T-cell (primary cell): ENCODE measurements around the gene NEGR1. TPM values are rescaled to one million over a fixed set of nuclear protein-coding genes. Genes with fewer than 3 reads are reported as not detected.

Source experiments
- ATAC-seq, 4 experiments: fragments of 200-7000 bp in 3 of 4; fragments of 150-1000 bp in 1 of 4; cut with Tn5 transposase; replicated peaks in 1 of 4; 1 replicate in 3 of 4; 2 replicates in 1 of 4; pipeline ENCODE4 v1.10.0; 2021; ENCODE audit warnings: moderate library complexity in 3 of 4, mild to moderate bottlenecking in 2 of 4, moderate number of reproducible peaks in 1 of 4
- CTCF ChIA-PET, 2 donors: fragments of 300-600 bp; sonication (Branson Sonifier 250); formaldehyde crosslinking; loops; one replicate each; lab custom pipeline; 2022; ENCODE audit warnings: antibody characterized with exemption in 2 of 2; lab: Charles Lee
- POLR2A ChIA-PET, 2 donors: fragments of 300-600 bp; sonication (Branson Sonifier 250); formaldehyde crosslinking; loops; one replicate each; lab custom pipeline; 2022; ENCODE audit warnings: antibody characterized with exemption in 2 of 2; lab: Charles Lee
- DNase-seq, 35 experiments: peaks; one replicate each; pipeline versions ENCODE4 v3.0.0 to v3.0.0-alpha.2; 2013 to 2023
- H3K27ac ChIP-seq: one replicate; pipeline ENCODE4 v1.5.1; 2013; ENCODE audit warnings: low read length
- H3K27me3 ChIP-seq, 2 experiments: replicated peaks in 1 of 2; 1 replicate in 1 of 2; 2 replicates in 1 of 2; pipeline versions ENCODE4 v1.6.1 to v1.7.0; 2013; ENCODE audit warnings: low read length in 1 of 2, mixed read lengths in 1 of 2; ENCODE audit not compliant: control insufficient read depth in 2 of 2, insufficient read depth in 2 of 2; ENCODE audit errors: extremely low read depth in 1 of 2
- H3K36me3 ChIP-seq, 2 donors: 1 replicate in 1 of 2; 2 replicates in 1 of 2; pipeline versions ENCODE4 v1.6.1 to v1.7.0; 2013; ENCODE audit warnings: low read length in 1 of 2; ENCODE audit not compliant: control insufficient read depth in 2 of 2, insufficient read depth in 1 of 2; ENCODE audit errors: extremely low read depth in 1 of 2
- H3K4me1 ChIP-seq, 2 experiments: 1 replicate in 1 of 2; 2 replicates in 1 of 2; pipeline versions ENCODE4 v1.6.1 to v1.7.0; 2013; ENCODE audit warnings: low read length in 2 of 2, mixed read lengths in 1 of 2; ENCODE audit not compliant: insufficient read depth in 2 of 2, control insufficient read depth in 1 of 2; ENCODE audit errors: extremely low read depth in 1 of 2
- H3K4me3 ChIP-seq, 2 donors: 1 replicate in 1 of 2; 2 replicates in 1 of 2; pipeline versions ENCODE4 v1.5.1 to v1.7.0; 2013; ENCODE audit warnings: mild to moderate bottlenecking in 2 of 2, low read length in 1 of 2, moderate library complexity in 1 of 2; ENCODE audit not compliant: control insufficient read depth in 1 of 2; ENCODE audit errors: extremely low read depth in 1 of 2
- H3K9me3 ChIP-seq: 2 replicates; pipeline ENCODE4 v1.7.0; 2013
- H3K27ac Mint-ChIP-seq, 2 donors: one replicate each; pipeline ENCODE4 v1.8.0; 2020 to 2021; ENCODE audit warnings: mild to moderate bottlenecking in 2 of 2, mixed read lengths in 2 of 2
- H3K27me3 Mint-ChIP-seq, 2 donors: one replicate each; pipeline ENCODE4 v1.8.0; 2021 to 2022; ENCODE audit warnings: mixed read lengths in 2 of 2
- H3K36me3 Mint-ChIP-seq: one replicate; pipeline ENCODE4 v1.8.0; 2021; ENCODE audit warnings: mixed read lengths
- H3K4me1 Mint-ChIP-seq, 3 donors: one replicate each; pipeline ENCODE4 v1.8.0; 2020 to 2022; ENCODE audit warnings: mixed read lengths in 3 of 3, mild to moderate bottlenecking in 1 of 3
- H3K4me3 Mint-ChIP-seq, 3 donors: one replicate each; pipeline ENCODE4 v1.8.0; 2020 to 2022; ENCODE audit warnings: mild to moderate bottlenecking in 3 of 3, mixed read lengths in 3 of 3, moderate library complexity in 3 of 3
- H3K9me3 Mint-ChIP-seq, 3 donors: one replicate each; pipeline ENCODE4 v1.8.0; 2020 to 2022; ENCODE audit warnings: mixed read lengths in 3 of 3
- WGBS: methylation state at CpG from one replicate; pipeline ENCODE4 v1.1.5; 2013; ENCODE audit warnings: missing lambda C conversion rate; ENCODE audit not compliant: insufficient coverage; 5-methylcytosine and 5-hydroxymethylcytosine counted together
- total RNA-seq, 35 experiments: library from RNA in 6 of 35; stranded (reverse) in 6 of 35; fragments of 120-200 nt in 1 of 35; gene quantifications; one replicate each; pipeline versions ENCODE4 v1.2.1 to v1.2.4 and lab custom pipeline; 2013 to 2026

Gene NEGR1
- total RNA-seq, 5 donors from 2014 or later (not counting 1 experiment from before 2014, with no cell fraction given): 0.05 to 0.26 (median 0.14) TPM; not detected in 1

- Mint-ChIP-seq H3K27ac (no peak overlapping the region), H3K9me3 (peaks cover 0 to 10% (median 7%) of the 10 kb centered on the region in 3 donors), H3K4me3 (no peak overlapping the region), H3K36me3 (no peaks in the 10 kb centered on the region), H3K27me3 (no peaks in the 10 kb centered on the region), H3K4me1 (no peaks in the 10 kb centered on the region)
- Histone ChIP-seq H3K4me1 (no peaks in the 10 kb centered on the region), H3K36me3 (no peaks in the 10 kb centered on the region), H3K27me3 (no peaks in the 10 kb centered on the region), H3K9me3 (no peaks in the 10 kb centered on the region), H3K4me3 (no peak overlapping the region), H3K27ac (no peak overlapping the region)
- DNase-seq (no peak), ATAC-seq (no peak)
- ChIA-PET CTCF (no interaction called here), POLR2A (no interaction called here)
- WGBS: 83% methylated on average over 1 of the region's 1 CpG
Observed at GRCh38 chr1:71428029-71428428, 854.3 kb downstream of the NEGR1 start.

- Histone ChIP-seq H3K27me3 (no peaks in the 10 kb centered on the region), H3K4me1 (no peaks in the 10 kb centered on the region), H3K4me3 (no peak overlapping the region), H3K36me3 (no peaks in the 10 kb centered on the region), H3K9me3 (no peaks in the 10 kb centered on the region), H3K27ac (no peak overlapping the region)
- Mint-ChIP-seq H3K4me1 (no peaks in the 10 kb centered on the region), H3K9me3 (peaks cover 0 to 7% (median 4%) of the 10 kb centered on the region in 3 donors), H3K27ac (no peak overlapping the region), H3K27me3 (no peaks in the 10 kb centered on the region), H3K36me3 (no peaks in the 10 kb centered on the region), H3K4me3 (no peak overlapping the region)
- ChIA-PET POLR2A (no interaction called here), CTCF (interaction anchor here in 1 of 2 donors (0.6 kb wide), 1 partner anchor 1753 kb away, joined by 3 read pairs; no protein-coding TSS in a partner anchor)
- ATAC-seq: no peak
- 83% methylated on average over 2 of the region's 3 CpGs for WGBS
- no peak for DNase-seq
Observed at GRCh38 chr1:71427066-71427465, 855.3 kb downstream of the NEGR1 start.

GRCh38 chr1:71424536-71424935 lies 857.8 kb downstream of the NEGR1 start:
- no peaks in the 10 kb centered on the region for H3K9me3 ChIP-seq
- Mint-ChIP-seq H3K36me3 (no peaks in the 10 kb centered on the region), H3K4me3 (no peak overlapping the region), H3K9me3 (peaks cover 0 to 3% (median 0%) of the 10 kb centered on the region in 3 donors), H3K27me3 (no peaks in the 10 kb centered on the region), H3K27ac (no peak overlapping the region), H3K4me1 (no peaks in the 10 kb centered on the region)
- H3K27me3 ChIP-seq: no peaks in the 10 kb centered on the region
- H3K27ac ChIP-seq: no peak overlapping the region
- DNase-seq (no peak), ATAC-seq (no peak)
- no peak overlapping the region for H3K4me3 ChIP-seq
- H3K36me3 ChIP-seq: no peaks in the 10 kb centered on the region
- POLR2A ChIA-PET: no interaction called here
- no peaks in the 10 kb centered on the region for H3K4me1 ChIP-seq
- CTCF ChIA-PET: no interaction called here

DNA sequence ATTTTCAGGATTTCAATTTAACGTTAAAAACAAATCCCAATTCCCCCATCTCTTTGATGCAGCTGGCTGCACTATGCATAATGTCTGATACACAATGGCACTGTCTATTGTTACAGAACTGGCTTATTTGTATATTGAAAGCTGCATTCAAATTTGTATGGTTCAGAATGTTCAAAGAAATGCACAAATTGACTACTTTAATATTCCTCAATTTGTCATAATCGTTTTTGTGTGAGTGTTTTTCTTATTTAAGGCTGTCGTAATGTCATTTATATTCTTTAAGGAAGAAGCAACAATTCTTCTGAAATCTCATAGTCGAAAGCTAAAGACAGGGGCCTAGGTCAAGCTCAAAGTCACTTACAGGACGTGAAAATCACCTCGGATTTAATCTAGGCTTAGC lies 860.1 kb downstream of the NEGR1 start:
- Histone ChIP-seq H3K27me3 (no peaks in the 10 kb centered on the region), H3K36me3 (no peaks in the 10 kb centered on the region), H3K27ac (no peak overlapping the region), H3K9me3 (no peaks in the 10 kb centered on the region), H3K4me1 (no peaks in the 10 kb centered on the region), H3K4me3 (no peak overlapping the region)
- Mint-ChIP-seq H3K4me3 (no peak overlapping the region), H3K9me3 (peaks cover 0 to 4% (median 0%) of the 10 kb centered on the region in 3 donors), H3K27me3 (no peaks in the 10 kb centered on the region), H3K27ac (no peak overlapping the region), H3K4me1 (no peaks in the 10 kb centered on the region), H3K36me3 (no peaks in the 10 kb centered on the region)
- WGBS: 90% methylated on average over 2 of the region's 6 CpGs
- POLR2A ChIA-PET: interaction anchor here in 1 of 2 donors (0.7 kb wide), 1 partner anchor 473 kb away, joined by 3 read pairs; no protein-coding TSS in a partner anchor
- CTCF ChIA-PET: no interaction called here
- DNase-seq (no peak), ATAC-seq (no peak)

GRCh38 chr1:71417421-71417820 lies 864.9 kb downstream of the NEGR1 start:
- Mint-ChIP-seq H3K36me3 (no peaks in the 10 kb centered on the region), H3K27me3 (no peaks in the 10 kb centered on the region), H3K9me3 (peaks cover 0 to 4% (median 0%) of the 10 kb centered on the region in 3 donors), H3K4me1 (no peaks in the 10 kb centered on the region), H3K27ac (no peak overlapping the region), H3K4me3 (no peak overlapping the region)
- no CpG with 5 or more reads among the region's 3 CpGs for WGBS
- H3K27me3 ChIP-seq: no peaks in the 10 kb centered on the region
- ChIA-PET CTCF (interaction anchor here in 1 of 2 donors (0.6 kb wide), 1 partner anchor 37 kb away, joined by 3 read pairs; no protein-coding TSS in a partner anchor), POLR2A (no interaction called here)
- DNase-seq (no peak), ATAC-seq (no peak)
- no peaks in the 10 kb centered on the region for H3K4me1 ChIP-seq
- H3K36me3 ChIP-seq: no peaks in the 10 kb centered on the region
- no peak overlapping the region for H3K27ac ChIP-seq
- H3K9me3 ChIP-seq: no peaks in the 10 kb centered on the region
- no peak overlapping the region for H3K4me3 ChIP-seq

GRCh38 chr1:71414179-71414578 lies 868.2 kb downstream of the NEGR1 start:
- no peaks in the 10 kb centered on the region for H3K27me3 ChIP-seq
- peaks cover 0 to 9% (median 0%) of the 10 kb centered on the region in 3 donors for H3K9me3 Mint-ChIP-seq
- ATAC-seq (no peak), DNase-seq (no peak)
- no peaks in the 10 kb centered on the region for H3K9me3 ChIP-seq
- ChIA-PET POLR2A (no interaction called here), CTCF (interaction anchor here in 1 of 2 donors (0.7 kb wide), 1 partner anchor 13 kb away, joined by 3 read pairs; no protein-coding TSS in a partner anchor)
- H3K36me3 Mint-ChIP-seq: no peaks in the 10 kb centered on the region
- no peaks in the 10 kb centered on the region for H3K27me3 Mint-ChIP-seq
- H3K4me3 ChIP-seq: no peak overlapping the region
- H3K4me3 Mint-ChIP-seq: no peak overlapping the region
- H3K4me1 Mint-ChIP-seq: no peaks in the 10 kb centered on the region
- no peaks in the 10 kb centered on the region for H3K36me3 ChIP-seq
- H3K4me1 ChIP-seq: no peaks in the 10 kb centered on the region
- H3K27ac ChIP-seq: no peak overlapping the region
- no peak overlapping the region for H3K27ac Mint-ChIP-seq
- no CpG with 5 or more reads among the region's 2 CpGs for WGBS
